WTC11 (cell line): ENCODE results near the gene STARD5. TPM values are rescaled to one million over a fixed set of nuclear protein-coding genes. Genes with fewer than 3 reads are reported as not detected.

Experiments used
- ATAC-seq: fragments of 200-7000 bp; cut with Tn5 transposase; 2 replicates; pipeline ENCODE4 v1.10.0; 2021; ENCODE audit warnings: mild to moderate bottlenecking, moderate library complexity
- CTCF ChIA-PET: fragments of 300-600 bp; sonication (Branson Sonifier 250); formaldehyde crosslinking; loops from one replicate; lab custom pipeline; 2021; ENCODE audit warnings: antibody characterized with exemption; lab: Charles Lee
- POLR2A ChIA-PET: fragments of 350-600 bp; sonication (Branson Sonifier 250); formaldehyde crosslinking; loops from one replicate; lab custom pipeline; 2021; ENCODE audit warnings: antibody characterized with exemption; lab: Charles Lee
- DNase-seq: peaks from one replicate; pipeline ENCODE4 v3.0.0; 2021; ENCODE audit warnings: low spot score
- H3K27ac Mint-ChIP-seq: 2 replicates; pipeline ENCODE4 v1.8.0; 2021; ENCODE audit warnings: mixed read lengths
- H3K27me3 Mint-ChIP-seq: 2 replicates; pipeline ENCODE4 v1.8.0; 2021; ENCODE audit warnings: low read depth, mild to moderate bottlenecking, moderate library complexity, mixed read lengths
- H3K36me3 Mint-ChIP-seq: 2 replicates; pipeline ENCODE4 v1.8.0; 2021; ENCODE audit warnings: mixed read lengths
- H3K4me1 Mint-ChIP-seq: 2 replicates; pipeline ENCODE4 v1.8.0; 2022; ENCODE audit warnings: mixed read lengths
- H3K4me3 Mint-ChIP-seq: 2 replicates; pipeline ENCODE4 v1.8.0; 2021; ENCODE audit warnings: mild to moderate bottlenecking, moderate library complexity, mixed read lengths
- H3K9me3 Mint-ChIP-seq: 2 replicates; pipeline ENCODE4 v1.8.0; 2021; ENCODE audit warnings: mixed read lengths
- ATF3 ChIP-seq: sonication (generic); formaldehyde crosslinking; conservative IDR thresholded peaks from 2 replicates; pipeline ENCODE4 v1.8.1; 2022; ENCODE audit warnings: mild to moderate bottlenecking, missing genetic modification reagents
- CBFB ChIP-seq: sonication (generic); formaldehyde crosslinking; IDR thresholded peaks from 2 replicates; pipeline ENCODE4 v1.8.1; 2022; ENCODE audit warnings: mild to moderate bottlenecking, low read depth, missing genetic modification reagents
- E2F4 ChIP-seq: sonication (generic); formaldehyde crosslinking; IDR thresholded peaks from 2 replicates; pipeline ENCODE4 v1.8.1; 2022; ENCODE audit warnings: low read depth, mild to moderate bottlenecking, moderate library complexity, missing genetic modification reagents, borderline replicate concordance
- ETV6 ChIP-seq: sonication (generic); formaldehyde crosslinking; IDR thresholded peaks from 2 replicates; pipeline ENCODE4 v1.8.1; 2022; ENCODE audit warnings: mild to moderate bottlenecking, missing genetic modification reagents
- GTF2I ChIP-seq: fragments of 250-450 bp; sonication (Bioruptor Pico); conservative IDR thresholded peaks from 2 replicates; pipeline ENCODE4 v1.4.0; 2021; ENCODE audit warnings: mild to moderate bottlenecking
- IRF2 ChIP-seq: sonication (generic); formaldehyde crosslinking; IDR thresholded peaks from 2 replicates; pipeline ENCODE4 v1.8.0; 2022; ENCODE audit warnings: low read depth, missing genetic modification reagents, borderline replicate concordance
- MXD4 ChIP-seq: fragments of 250-450 bp; sonication (Bioruptor Pico); IDR thresholded peaks from 2 replicates; pipeline ENCODE4 v1.8.0; 2021; ENCODE audit warnings: mild to moderate bottlenecking, moderate library complexity, borderline replicate concordance
- NFYB ChIP-seq: sonication (generic); formaldehyde crosslinking; conservative IDR thresholded peaks from 2 replicates; pipeline ENCODE4 v1.8.0; 2022; ENCODE audit warnings: low read depth, missing genetic modification reagents
- NR1H2 ChIP-seq: sonication (generic); formaldehyde crosslinking; IDR thresholded peaks from 2 replicates; pipeline ENCODE4 v1.9.0; 2021; ENCODE audit warnings: mild to moderate bottlenecking, moderate library complexity, missing genetic modification reagents
- PREB ChIP-seq: sonication (generic); formaldehyde crosslinking; IDR thresholded peaks from 2 replicates; pipeline ENCODE4 v1.8.1; 2022; ENCODE audit warnings: mild to moderate bottlenecking, missing genetic modification reagents, moderate library complexity, borderline replicate concordance
- SOX15 ChIP-seq: fragments of 250-450 bp; sonication (Bioruptor Pico); IDR thresholded peaks from 2 replicates; pipeline ENCODE4 v1.9.0; 2021; ENCODE audit warnings: mild to moderate bottlenecking
- TP53 ChIP-seq: sonication (generic); formaldehyde crosslinking; IDR thresholded peaks from 2 replicates; pipeline ENCODE4 v1.8.1; 2023; ENCODE audit warnings: mild to moderate bottlenecking, missing genetic modification reagents
- ZNF219 ChIP-seq: sonication (generic); formaldehyde crosslinking; IDR thresholded peaks from 2 replicates; pipeline ENCODE4 v1.8.0; 2023; ENCODE audit warnings: missing genetic modification reagents, mild to moderate bottlenecking, borderline replicate concordance
- ZNF416 ChIP-seq: fragments of 250-450 bp; sonication (Bioruptor Pico); IDR thresholded peaks from 2 replicates; pipeline ENCODE4 v1.9.0; 2021; ENCODE audit warnings: mild to moderate bottlenecking, inconsistent platforms
- ZNF423 ChIP-seq: fragments of 250-450 bp; sonication (Bioruptor Pico); IDR thresholded peaks from 2 replicates; pipeline ENCODE4 v2.1.2; 2022; ENCODE audit warnings: mild to moderate bottlenecking, moderate library complexity
- ZNF532 ChIP-seq: fragments of 250-450 bp; sonication (Bioruptor Pico); IDR thresholded peaks from 2 replicates; pipeline ENCODE4 v1.9.0; 2021; ENCODE audit warnings: mild to moderate bottlenecking, borderline replicate concordance
- total RNA-seq: library from RNA; stranded (reverse); gene quantifications from 3 replicates; pipeline ENCODE4 v1.2.3, GENCODE V29; 2021

Gene STARD5
- total RNA-seq, 1 experiment from 2014 or later, result 6.8 TPM

- peaks cover 13% of the 10 kb centered on the region for H3K4me1 Mint-ChIP-seq
- no peaks in the 10 kb centered on the region for H3K36me3 Mint-ChIP-seq
- H3K27ac Mint-ChIP-seq, result no peak overlapping the region
- no peak overlapping the region for H3K4me3 Mint-ChIP-seq
- ChIA-PET CTCF (interaction anchor here (1.1 to 4.0 kb wide), 2 partner anchors 109 to 157 kb away, joined by 5 to 238 read pairs; no protein-coding TSS in a partner anchor), POLR2A (no interaction called here)
- no peak for DNase-seq
- TF ChIP-seq IRF2 (CRISPR knock-in tag) (no peak), TP53 (no peak), PREB (CRISPR knock-in tag) (no peak), CBFB (no peak)
- H3K27me3 Mint-ChIP-seq, result no peaks in the 10 kb centered on the region
- H3K9me3 Mint-ChIP-seq, result no peaks in the 10 kb centered on the region
- no peak for ATAC-seq
These were observed 59.7 kb downstream of the STARD5 start for GRCh38 chr15:81264072-81264857.

- Mint-ChIP-seq H3K4me1 (peaks cover 13% of the 10 kb centered on the region), H3K9me3 (no peaks in the 10 kb centered on the region), H3K36me3 (no peaks in the 10 kb centered on the region), H3K4me3 (no peak overlapping the region), H3K27ac (no peak overlapping the region), H3K27me3 (no peaks in the 10 kb centered on the region)
- DNase-seq, result no peak
- ChIA-PET CTCF (interaction anchor here (4.0 kb wide), 1 partner anchor 156 kb away, joined by 238 read pairs; no protein-coding TSS in a partner anchor), POLR2A (no interaction called here)
- TF ChIP-seq MXD4, result no peak
- TF ChIP-seq ETV6 (CRISPR knock-in tag), result no peak
- no peak for TF ChIP-seq E2F4 (CRISPR knock-in tag)
- TF ChIP-seq GTF2I (CRISPR knock-in tag), result no peak
- no peak for TF ChIP-seq ATF3 (CRISPR knock-in tag)
- no peak for TF ChIP-seq ZNF219
- no peak for TF ChIP-seq ZNF423 (CRISPR knock-in tag)
- TF ChIP-seq ZNF416 (CRISPR knock-in tag), result no peak
- no peak for TF ChIP-seq TP53
- no peak for TF ChIP-seq SOX15 (CRISPR knock-in tag)
- no peak for TF ChIP-seq ZNF532 (CRISPR knock-in tag)
- no peak for TF ChIP-seq NR1H2 (CRISPR knock-in tag)
- TF ChIP-seq NFYB (CRISPR knock-in tag), result no peak
- no peak for ATAC-seq
These were observed 60.5 kb downstream of the STARD5 start for GRCh38 chr15:81263477-81263876.
